Fibroblast of skin of left biceps (primary cell): Measurements from ENCODE around the gene KRTAP20-1.

Source experiments
- DNase-seq, 2 experiments: peaks; one replicate each; pipeline ENCODE4 v3.0.0-alpha.2; 2013; ENCODE audit warnings: low read depth in 2 of 2

KRTAP20-1 gene, protein sequence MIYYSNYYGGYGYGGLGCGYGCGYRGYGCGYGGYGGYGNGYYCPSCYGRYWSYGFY

DNA sequence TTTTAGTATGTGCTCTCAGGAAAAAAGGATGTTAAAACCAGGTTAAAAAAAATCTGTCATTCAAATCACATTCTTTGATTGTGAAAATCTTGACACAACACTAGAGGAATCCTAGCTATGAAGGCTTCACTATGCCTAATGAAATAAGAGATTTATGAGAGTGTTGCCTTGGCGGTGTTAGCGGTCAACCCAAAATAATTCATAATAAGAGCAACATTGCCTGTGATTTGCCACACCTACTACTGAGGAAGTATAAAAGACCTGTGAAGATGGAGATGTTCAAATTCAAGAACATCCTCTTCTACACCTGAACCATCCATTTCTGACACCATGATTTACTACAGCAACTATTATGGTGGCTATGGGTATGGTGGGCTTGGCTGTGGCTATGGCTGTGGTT, at the start of gene KRTAP20-1:
Gene KRTAP20-1, plus strand, starts transcription at position 301 of the 400 bp plus-strand sequence. Its CDS starts 30 bp downstream, at position 331.
- DNase-seq = no peak

DNA sequence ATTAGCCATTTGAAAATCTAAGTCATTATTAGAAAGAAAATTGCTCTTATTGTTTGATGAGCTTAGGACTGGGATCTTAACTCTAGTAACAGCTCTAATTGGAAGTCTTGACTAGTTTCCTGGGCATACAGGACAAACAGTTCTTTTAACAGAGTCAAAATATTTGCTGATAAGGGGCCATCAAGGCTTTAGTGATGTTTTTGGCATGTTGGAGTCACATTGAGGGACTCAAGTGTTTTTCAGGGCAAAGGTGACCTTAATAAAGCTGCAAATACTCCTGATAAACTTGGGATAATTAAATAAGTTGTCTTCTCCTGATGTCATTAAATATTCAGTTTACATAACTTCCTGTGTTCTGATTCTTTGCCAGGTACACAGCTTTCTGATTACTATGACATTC, 48.6 kb upstream of the KRTAP20-1 start:
- DNase-seq = no peak

DNA sequence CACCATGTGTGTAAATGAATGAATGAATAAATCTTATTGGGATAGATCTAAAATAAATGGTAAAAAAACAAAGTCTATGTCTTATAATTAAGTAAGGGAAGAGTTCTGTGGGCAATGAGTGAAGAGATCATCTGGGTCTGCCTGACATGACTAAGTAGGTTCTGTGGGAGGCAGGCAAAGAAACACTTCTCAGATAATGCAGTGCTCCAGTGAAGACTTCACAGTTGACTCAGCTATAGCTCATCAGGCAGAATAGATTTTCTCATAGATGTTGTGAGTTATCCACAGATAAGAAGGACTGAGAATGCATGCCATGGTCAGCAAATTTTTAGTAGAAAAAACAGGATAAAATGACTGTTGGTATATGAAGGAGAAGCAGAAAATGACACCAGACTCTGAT, 38.5 kb upstream of the KRTAP20-1 start:
- DNase-seq = no peak

DNA sequence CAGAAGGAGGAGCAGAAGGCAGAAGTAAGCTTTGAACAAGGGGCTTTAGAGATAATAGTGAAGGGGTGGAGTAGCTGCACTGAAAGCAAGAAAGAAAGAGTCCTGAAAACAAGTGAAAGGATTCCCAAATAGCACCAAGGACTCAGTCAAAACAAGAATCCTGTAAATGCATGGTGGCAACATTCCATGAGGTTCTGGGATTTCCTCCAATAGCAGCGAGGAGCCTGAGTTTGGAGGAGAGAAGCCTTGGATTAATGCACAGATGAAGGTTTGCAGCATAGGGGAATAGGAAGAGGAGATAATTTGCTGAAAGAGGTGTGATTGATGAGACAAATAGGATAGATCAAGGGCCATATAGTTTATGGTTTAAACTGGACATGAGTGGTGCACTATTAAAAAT, 36.9 kb upstream of the KRTAP20-1 start:
- no peak for DNase-seq

DNA sequence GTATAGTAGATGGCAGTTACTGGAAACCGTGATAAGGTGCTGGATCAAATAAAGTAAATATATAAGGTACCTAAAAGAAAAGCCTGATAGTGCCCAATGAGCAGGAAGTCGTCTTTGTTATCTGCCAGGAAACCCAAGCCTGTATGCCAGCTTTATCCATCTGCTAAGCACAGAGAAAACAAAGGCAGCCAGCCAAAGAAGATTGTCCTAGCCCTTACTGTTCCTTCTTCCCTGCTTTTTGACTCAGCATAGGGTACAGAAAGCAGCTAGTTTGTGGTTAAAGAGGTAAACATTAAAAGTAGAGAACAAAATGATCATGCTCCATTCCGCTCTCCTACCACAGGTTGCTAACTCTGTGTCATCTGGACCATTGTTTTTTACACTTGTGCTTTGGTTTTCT, 36.1 kb upstream of the KRTAP20-1 start:
- DNase-seq = no peak

DNA sequence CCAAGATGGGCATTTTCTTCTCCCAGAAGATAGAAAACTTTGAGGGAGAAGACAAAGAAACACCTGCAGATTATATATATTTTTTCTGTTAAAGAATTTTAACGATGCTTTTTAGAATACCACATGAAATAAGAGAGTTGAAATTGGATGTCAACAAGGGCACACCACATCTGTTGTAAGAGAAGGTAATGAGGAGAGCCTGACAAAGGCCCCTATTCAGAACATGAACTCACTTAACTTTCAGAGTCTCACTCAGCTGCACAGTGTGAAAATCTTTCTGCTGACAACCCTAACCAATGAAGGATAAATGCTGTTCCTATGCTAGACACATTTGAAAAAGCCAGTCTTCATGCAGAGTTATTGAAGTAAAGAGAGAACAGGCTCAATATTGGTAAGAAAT, 33.4 kb upstream of the KRTAP20-1 start:
- DNase-seq = no peak

DNA sequence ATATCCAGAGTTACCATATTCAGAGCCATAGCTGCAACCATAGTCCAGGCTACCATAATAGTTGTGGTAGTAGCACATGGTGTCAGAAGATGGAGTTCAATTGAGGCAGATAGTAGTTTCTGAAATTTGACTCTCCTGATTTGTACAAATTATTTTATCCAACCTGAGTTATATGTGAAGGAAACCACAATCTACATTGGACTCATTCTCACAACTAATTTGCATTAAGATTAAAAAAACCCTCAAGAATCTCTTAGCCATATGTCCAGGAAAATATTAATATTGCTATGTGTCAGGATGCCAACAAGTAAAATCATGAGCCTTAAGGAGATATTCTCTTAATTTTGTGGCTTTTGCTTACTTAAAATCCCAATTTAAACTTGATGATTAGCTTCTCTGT, 25.9 kb upstream of the KRTAP20-1 start, which contains the start of gene KRTAP22-2:
Gene KRTAP22-2, minus strand, starts transcription at position 101 of the 400 bp plus-strand sequence.
- DNase-seq = no peak

DNA sequence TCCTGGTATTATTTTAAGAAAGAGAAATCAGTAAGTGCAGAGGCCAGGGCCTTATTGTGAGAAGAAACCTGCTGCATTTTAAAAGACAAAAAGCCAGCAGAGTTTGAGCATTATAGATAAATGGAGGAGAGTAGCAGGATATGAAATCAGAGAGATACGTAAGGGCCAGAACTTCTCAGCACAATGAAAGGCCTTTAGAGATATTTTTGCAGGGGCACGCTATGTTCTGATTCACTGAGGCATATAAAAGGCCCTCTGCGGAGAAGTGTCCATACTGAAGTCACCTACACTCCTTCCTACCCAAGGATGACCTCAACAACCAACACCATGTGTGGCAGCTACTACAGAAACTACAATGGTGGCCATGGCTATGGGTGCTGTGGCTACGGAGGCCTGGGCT, 24.1 kb upstream of the KRTAP20-1 start, which contains the start of gene KRTAP6-3:
Gene KRTAP6-3, plus strand, starts transcription at position 301 of the 400 bp plus-strand sequence. Its CDS starts 6 bp downstream, at position 307.
- DNase-seq = no peak

DNA sequence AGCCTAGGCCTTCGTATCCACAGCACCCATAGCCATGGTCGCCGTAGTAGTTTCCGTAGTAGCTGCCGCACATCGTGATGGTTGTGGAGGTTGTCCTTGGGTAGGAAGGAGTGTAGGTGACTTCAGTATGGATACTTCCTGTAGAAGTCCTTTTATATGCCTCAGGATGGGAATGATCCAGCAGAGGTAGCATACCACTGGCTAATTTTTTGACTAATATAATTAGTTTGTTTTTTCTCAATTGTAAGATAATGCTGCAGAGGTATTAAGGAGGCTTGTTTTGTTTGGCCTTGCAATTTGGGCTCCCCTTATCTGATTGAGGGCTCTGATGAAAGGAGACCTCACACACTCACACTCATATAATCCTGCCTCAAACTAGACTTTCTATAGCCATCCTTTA, 17.4 kb upstream of the KRTAP20-1 start, which contains the start of gene KRTAP6-2:
Gene KRTAP6-2, minus strand, starts transcription at position 101 of the 400 bp plus-strand sequence. Its CDS starts 28 bp downstream, at position 73.
- no peak for DNase-seq

DNA sequence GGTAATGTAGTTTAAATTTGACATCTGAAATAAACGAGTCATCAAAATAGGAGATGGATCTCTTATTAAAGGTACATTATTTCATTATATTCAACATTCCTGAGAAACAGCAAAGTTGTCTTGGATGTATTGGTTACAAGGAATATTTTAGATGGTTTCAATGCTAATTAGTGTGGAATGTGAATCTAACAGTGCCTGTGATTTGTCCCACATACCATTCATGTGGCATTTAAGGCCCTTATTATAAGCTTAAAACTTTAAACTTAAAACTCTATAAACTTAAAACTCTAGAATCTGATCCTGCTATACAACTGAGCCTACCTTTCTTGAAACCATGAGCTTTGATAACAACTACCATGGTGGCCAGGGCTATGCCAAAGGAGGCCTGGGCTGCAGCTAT, 15.4 kb upstream of the KRTAP20-1 start, which contains the start of gene KRTAP22-1:
Gene KRTAP22-1, plus strand, starts transcription at position 301 of the 400 bp plus-strand sequence.
- DNase-seq = no peak

DNA sequence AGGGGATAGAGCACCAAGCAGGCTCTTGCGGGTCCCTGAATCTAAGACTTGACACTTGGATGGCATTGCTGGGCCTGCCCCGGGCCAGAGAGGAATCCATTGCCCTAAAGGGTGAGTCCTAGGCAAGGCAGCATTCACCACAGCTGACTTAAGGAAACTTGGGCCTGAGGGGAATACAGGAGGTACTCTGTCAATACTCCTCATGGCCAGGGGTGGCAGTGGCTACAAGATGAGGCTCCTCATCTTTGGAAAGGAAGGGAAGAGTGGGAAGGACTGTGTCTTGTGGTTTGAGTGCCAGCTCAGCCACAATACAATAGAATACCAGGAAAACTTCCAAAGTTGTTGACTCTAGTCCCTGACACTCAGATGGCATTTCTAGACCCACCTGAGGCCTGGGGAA, 10.3 kb upstream of the KRTAP20-1 start:
- DNase-seq = no peak

DNA sequence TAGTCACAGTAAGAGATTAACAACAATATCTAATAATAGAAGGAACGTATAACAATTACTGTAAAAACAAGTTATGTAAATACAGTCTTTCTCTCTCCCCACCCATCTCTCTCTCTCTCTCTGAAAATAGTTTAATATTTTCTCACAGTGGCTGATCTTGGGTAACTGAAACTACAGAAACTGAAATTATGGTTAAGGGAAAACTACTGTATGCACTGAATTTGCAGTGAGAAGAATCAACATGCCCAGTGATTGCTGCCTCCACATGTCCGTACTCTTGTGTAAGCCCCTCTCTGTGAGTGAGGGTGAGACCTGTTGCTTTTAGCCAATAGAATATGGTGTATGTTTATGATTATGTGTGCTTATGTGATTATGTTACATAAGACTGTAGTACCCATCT, 4.1 kb upstream of the KRTAP20-1 start:
- no peak for DNase-seq

DNA sequence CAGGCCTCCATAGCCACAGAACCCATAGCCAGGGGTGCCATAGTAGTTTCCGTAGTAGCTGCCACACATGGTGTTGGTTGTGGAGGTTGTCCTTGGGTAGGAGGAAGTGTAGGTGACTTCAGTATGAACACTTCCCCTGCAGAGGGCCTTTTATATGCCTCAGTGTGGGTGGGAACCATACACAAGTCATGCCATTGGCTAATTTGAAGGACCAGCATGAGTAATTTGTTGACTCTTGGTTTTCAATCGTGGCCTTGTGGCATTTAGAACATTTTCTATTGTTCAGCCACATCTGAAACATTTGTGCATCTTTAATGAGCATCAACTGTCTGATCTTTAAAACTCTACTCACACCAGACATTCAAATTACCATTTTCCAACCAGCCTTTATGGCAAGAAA, 2.4 kb upstream of the KRTAP20-1 start, which contains the start of gene KRTAP6-1:
Gene KRTAP6-1, minus strand, starts transcription at position 95 of the 400 bp plus-strand sequence. Its CDS starts 26 bp downstream, at position 69.
- no peak for DNase-seq

DNA sequence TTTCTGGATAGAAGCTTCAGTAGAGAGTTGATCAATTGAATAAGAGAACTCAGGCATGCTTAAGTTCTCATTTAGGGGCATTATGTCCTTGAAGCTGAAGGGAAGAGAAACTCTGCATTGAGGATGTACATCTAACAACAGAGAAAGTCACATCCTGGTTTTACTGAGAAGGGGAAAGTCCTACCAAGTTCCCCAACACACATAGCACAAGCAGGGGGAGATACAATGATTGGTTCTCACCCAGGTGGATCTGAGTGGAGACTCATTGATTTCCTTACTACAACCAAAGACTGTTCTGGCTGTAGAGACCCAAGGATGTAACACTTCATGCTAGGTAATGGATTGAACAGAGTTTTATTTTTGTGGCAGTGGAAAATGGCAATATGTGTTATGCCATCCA, 1.0 kb upstream of the KRTAP20-1 start:
- no peak for DNase-seq

DNA sequence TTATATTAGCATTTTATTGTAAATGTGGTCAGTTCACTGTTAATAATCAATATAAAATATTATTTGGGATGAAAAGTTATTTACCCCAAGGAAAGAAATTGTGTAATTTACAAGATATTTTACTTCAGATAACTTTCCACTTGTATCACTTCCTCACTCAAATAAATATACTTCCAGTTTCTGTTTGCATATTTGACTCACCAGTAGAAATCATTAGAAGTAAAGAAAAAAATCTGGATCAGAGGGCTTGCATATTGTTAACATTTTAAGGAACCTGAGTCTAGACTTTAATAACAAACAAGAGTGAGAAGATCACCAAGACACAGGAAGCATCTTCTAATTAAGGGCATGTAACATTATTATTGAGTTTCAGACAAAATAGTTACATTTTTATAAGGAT, 3.9 kb downstream of the KRTAP20-1 start:
- DNase-seq = no peak

DNA sequence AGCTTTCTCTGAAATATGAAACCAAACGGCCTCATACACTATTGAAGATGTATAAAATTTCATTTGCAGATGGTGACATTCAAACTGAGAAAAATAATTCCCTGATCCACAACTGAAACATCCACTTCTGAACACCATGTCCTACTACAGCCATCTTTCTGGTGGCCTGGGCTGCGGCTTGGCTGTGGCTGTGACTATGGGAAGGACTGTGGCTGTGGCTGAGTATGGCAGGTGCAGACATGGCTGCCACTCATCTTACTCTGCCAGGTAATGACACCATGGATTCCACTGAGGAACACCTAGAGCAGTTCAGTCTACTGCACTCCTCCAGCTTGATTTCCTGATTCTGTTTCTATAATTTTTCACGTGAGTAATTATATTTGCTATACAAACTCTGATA, 4.3 kb downstream of the KRTAP20-1 start, which contains the start of gene KRTAP20-4:
Gene KRTAP20-4, plus strand, starts transcription at position 106 of the 400 bp plus-strand sequence.
- no peak for DNase-seq

DNA sequence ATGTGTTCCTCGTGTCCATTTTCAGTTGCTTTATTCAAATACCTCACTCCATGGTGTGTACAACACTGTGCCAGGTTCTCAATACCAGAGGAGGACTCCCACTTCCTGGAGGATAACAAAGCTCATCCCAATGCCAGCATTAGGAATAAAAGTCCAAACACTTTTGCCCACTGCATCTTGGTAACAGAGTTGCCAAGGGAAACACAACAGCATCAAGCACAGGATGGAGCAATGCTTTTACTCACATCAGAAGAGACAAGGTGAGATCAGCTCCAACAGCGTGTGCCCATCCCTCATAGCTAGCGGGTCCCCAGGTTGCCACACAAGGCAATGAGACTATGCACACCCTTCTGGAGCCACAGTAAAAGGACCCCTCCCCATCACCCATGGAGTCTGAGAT, 7.1 kb downstream of the KRTAP20-1 start:
- no peak for DNase-seq

DNA sequence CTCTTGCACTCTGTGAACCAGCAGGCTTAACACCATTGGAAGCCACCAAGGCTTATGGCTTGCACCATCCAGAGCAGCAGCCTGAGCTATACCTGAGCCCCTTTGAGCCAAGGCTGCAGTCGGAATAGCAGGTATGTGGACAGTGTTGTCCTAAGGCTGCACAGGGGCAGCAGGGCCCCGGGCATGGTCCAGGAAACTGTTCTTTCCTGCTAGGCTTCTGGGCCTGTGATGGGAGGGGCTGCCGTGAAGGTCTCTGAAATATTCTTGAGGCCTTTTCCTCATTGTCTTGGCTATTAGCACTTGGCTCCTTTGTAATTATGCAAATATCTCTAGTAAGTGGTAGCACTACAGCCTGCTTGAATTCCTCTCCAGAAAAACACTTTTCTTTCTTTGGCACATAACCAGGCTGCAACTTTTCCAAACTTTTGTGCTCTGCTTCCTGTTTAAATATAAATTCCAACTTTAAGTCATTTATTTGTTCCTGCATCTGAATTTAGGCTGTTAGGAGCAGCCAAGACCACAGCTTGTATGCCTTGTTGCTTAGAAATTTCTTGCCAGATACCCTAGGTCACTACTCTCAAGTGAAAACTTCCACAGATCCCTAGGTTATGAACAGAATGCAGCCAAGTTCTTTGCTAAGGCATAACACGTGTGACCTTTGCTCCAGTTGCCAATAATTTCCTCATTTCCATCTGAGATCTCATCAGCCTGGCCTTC, 9.4 kb downstream of the KRTAP20-1 start:
- DNase-seq = no peak

DNA sequence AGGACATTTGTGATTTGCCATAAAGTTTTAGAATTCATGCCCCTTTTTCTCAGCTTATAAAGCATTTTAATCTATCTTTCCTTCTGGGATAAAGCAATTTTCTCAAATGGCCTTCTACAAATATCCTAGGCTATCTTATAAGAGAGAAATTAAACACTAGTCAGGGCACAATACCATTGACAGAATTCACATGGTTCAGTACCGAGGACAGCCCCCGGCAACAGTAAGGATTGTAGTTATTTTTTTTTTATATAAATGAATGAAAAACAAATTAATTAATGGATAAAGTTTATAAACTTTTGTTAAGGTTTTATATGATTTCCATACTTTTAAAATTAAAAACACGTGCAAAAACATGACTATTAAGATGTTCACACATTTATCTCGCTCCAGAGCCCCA, 11.9 kb downstream of the KRTAP20-1 start:
- no peak for DNase-seq

DNA sequence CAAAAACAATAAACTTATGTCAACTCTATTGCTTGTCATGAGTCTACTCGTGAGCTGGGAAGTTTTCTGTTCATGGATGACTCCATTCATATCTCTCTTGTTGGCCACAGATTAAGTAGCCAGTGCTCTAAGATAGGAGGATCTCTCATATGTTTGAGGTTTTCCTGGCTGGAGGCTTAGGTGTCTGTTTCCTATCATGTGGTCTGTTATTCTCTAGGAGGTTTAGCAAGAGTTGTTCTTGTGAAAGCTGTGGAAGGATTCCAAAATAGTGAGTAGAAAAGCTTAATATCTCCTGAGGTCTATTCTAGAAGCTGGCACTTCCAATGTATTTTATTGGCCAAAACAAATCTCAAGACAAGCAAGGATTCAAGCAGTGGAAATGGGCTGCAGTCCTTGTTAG, 13.0 kb downstream of the KRTAP20-1 start:
- DNase-seq = no peak

DNA sequence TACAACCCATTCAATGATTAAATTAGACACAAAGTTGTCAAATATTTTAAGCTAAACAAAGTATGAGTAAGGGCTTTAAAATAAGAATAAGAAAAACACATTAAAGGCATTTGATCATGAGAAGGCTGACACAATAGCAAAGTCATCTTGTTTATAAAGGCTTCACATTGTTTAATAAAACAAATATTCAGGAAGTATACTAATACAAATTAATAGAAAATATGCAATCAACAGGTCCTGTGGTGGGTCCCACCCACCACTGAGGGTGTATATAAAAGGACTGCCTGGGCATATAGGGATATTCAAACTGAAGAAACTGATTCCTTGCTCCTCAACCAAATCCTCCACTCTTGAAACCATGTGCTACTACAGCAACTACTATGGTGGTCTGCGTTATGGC, 18.7 kb downstream of the KRTAP20-1 start, which contains the start of gene KRTAP20-2:
Gene KRTAP20-2, plus strand, starts transcription at position 301 of the 400 bp plus-strand sequence. Its CDS starts 58 bp downstream, at position 359.
- no peak for DNase-seq

DNA sequence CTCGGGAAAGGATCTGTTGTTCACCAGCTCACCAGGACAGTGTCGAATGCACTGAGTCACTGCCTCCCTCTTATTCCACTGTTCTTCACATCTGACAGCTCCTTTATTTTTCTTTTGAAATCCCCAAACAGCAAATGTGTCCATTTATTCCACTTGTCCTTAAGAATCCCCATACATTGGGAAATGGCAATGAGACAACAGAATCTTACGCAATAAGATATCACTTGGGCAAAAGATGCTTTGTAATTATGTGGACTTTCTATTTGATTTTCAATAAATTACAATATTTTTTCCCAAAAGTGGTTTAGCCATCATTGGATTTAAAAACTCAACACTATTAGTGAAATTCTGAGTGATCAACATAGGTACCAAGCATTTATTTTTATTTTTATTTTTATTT, 22.5 kb downstream of the KRTAP20-1 start:
- no peak for DNase-seq

DNA sequence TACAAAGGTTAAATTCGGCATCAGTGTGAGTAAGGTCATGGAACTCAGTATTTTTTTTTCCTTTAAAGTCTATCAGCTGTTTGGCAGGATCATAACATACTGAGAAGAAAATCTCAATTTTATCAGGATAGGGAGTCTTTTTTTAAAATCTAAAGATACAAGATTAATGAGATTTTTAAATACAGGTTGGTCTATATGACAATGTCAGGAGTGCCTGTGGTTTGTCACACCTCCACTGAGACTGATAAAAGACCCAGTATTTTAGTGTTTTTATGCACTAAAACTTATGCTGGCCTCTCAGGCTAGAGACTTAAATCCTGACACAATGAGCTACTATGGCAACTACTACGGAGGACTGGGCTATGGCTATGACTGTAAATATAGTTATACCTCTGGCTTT, 26.3 kb downstream of the KRTAP20-1 start, which contains the start of gene KRTAP20-3:
Gene KRTAP20-3, plus strand, starts transcription at position 301 of the 400 bp plus-strand sequence.
- no peak for DNase-seq
